ENCODE data around the gene PLXNA4. TPM values are rescaled to one million over a fixed set of nuclear protein-coding genes. Genes with fewer than 3 reads are reported as not detected.
A peak's percentile ranks its signal among the peaks of the same experiment; 100 is the strongest.

Gene PLXNA4
- total and polyA plus RNA-seq, 2 experiments from 2014 or later: 1.9 to 4.8 TPM

- TF ChIP-seq EZH2phosphoT487 (IDR thresholded peaks at IDR 0.05; ENCODE audit: low read depth, severe bottlenecking, unreplicated experiment) (no peak), CTCF (IDR thresholded peaks at IDR 0.05; ENCODE audit: poor library complexity) (no peak), EZH2 (IDR thresholded peaks at IDR 0.05; ENCODE audit: borderline replicate concordance) (no peak)
- H3K36me3 ChIP-seq (replicated peaks; ENCODE audit: insufficient read depth, low read depth): no peaks in the 10 kb centered on the region
- H3K9me3 ChIP-seq (ENCODE audit: low read depth): no peaks in the 10 kb centered on the region
- no peak overlapping the region for H3K27ac ChIP-seq
- DNase-seq (ENCODE audit: low spot score): peak; percentile 22
- no peak overlapping the region for H2AFZ ChIP-seq
- no peak overlapping the region for H3K4me3 ChIP-seq
- WGBS (ENCODE audit: low lambda C conversion rate, missing lambda C conversion rate): 44% methylated on average over 7 of the region's 7 CpGs
- H3K27me3 ChIP-seq: no peaks in the 10 kb centered on the region
- no peaks in the 10 kb centered on the region for H3K79me2 ChIP-seq
- no peaks in the 10 kb centered on the region for H3K9me2 ChIP-seq (replicated peaks; ENCODE audit: insufficient read depth)
- peaks cover 6% of the 10 kb centered on the region for H3K4me1 ChIP-seq (ENCODE audit: insufficient read depth)
- H4K20me1 ChIP-seq (ENCODE audit: insufficient read depth, poor library complexity, severe bottlenecking): no peaks in the 10 kb centered on the region
- H3K4me2 ChIP-seq: peak overlapping the region; percentile 17
Measured at GRCh38 chr7:132410385-132410784, 165.9 kb downstream of the PLXNA4 start.

- no peak overlapping the region for H3K27ac ChIP-seq
Measured at GRCh38 chr7:132407764-132408163, 168.5 kb downstream of the PLXNA4 start.

GRCh38 chr7:132406039-132406438, 170.2 kb downstream of the PLXNA4 start:
- Histone ChIP-seq H3K27me3 (no peaks in the 10 kb centered on the region), H3K4me3 (no peak overlapping the region), H3K9me3 (ENCODE audit: low read depth) (no peaks in the 10 kb centered on the region), H3K79me2 (no peaks in the 10 kb centered on the region), H3K4me2 (no peak overlapping the region), H4K20me1 (ENCODE audit: insufficient read depth, poor library complexity, severe bottlenecking) (no peaks in the 10 kb centered on the region), H3K9me2 (replicated peaks; ENCODE audit: insufficient read depth) (no peaks in the 10 kb centered on the region), H2AFZ (no peak overlapping the region), H3K36me3 (replicated peaks; ENCODE audit: insufficient read depth, low read depth) (no peaks in the 10 kb centered on the region), H3K4me1 (ENCODE audit: insufficient read depth) (peaks cover 9% of the 10 kb centered on the region), H3K27ac (no peak overlapping the region)
- TF ChIP-seq CTCF (IDR thresholded peaks at IDR 0.05; ENCODE audit: poor library complexity): no peak
- TF ChIP-seq EZH2phosphoT487 (IDR thresholded peaks at IDR 0.05; ENCODE audit: low read depth, severe bottlenecking, unreplicated experiment): no peak
- DNase-seq (ENCODE audit: low spot score): no peak
- 91% methylated on average over 4 of the region's 4 CpGs for WGBS (ENCODE audit: low lambda C conversion rate, missing lambda C conversion rate)

More at GRCh38 chr7:132407764-132408163, 168.5 kb downstream of the PLXNA4 start:
- TF ChIP-seq EZH2phosphoT487 (IDR thresholded peaks at IDR 0.05; ENCODE audit: low read depth, severe bottlenecking, unreplicated experiment) (no peak), CTCF (IDR thresholded peaks at IDR 0.05; ENCODE audit: poor library complexity) (no peak), EZH2 (IDR thresholded peaks at IDR 0.05; ENCODE audit: borderline replicate concordance) (no peak)
- H3K36me3 ChIP-seq (replicated peaks; ENCODE audit: insufficient read depth, low read depth): no peaks in the 10 kb centered on the region
- no peak overlapping the region for H3K4me2 ChIP-seq
- no peaks in the 10 kb centered on the region for H3K9me3 ChIP-seq (ENCODE audit: low read depth)
- H3K4me3 ChIP-seq: no peak overlapping the region
- no peaks in the 10 kb centered on the region for H3K79me2 ChIP-seq
- no peak overlapping the region for H2AFZ ChIP-seq
- 72% methylated on average over 2 of the region's 2 CpGs for WGBS (ENCODE audit: low lambda C conversion rate, missing lambda C conversion rate)
- no peaks in the 10 kb centered on the region for H4K20me1 ChIP-seq (ENCODE audit: insufficient read depth, poor library complexity, severe bottlenecking)
- no peaks in the 10 kb centered on the region for H3K27me3 ChIP-seq
- DNase-seq (ENCODE audit: low spot score): no peak
- H3K4me1 ChIP-seq (ENCODE audit: insufficient read depth): peaks cover 6% of the 10 kb centered on the region
- H3K9me2 ChIP-seq (replicated peaks; ENCODE audit: insufficient read depth): no peaks in the 10 kb centered on the region

- DNase-seq (ENCODE audit: low spot score): no peak
- H3K36me3 ChIP-seq (replicated peaks; ENCODE audit: insufficient read depth, low read depth): no peaks in the 10 kb centered on the region
- H2AFZ ChIP-seq: no peak overlapping the region
- no peaks in the 10 kb centered on the region for H3K79me2 ChIP-seq
- H3K4me2 ChIP-seq: no peak overlapping the region
- no peaks in the 10 kb centered on the region for H3K9me2 ChIP-seq (replicated peaks; ENCODE audit: insufficient read depth)
- peaks cover 10% of the 10 kb centered on the region for H3K4me1 ChIP-seq (ENCODE audit: insufficient read depth)
- WGBS (ENCODE audit: low lambda C conversion rate, missing lambda C conversion rate): 95% methylated on average over 3 of the region's 3 CpGs
- H3K27me3 ChIP-seq: no peaks in the 10 kb centered on the region
- H4K20me1 ChIP-seq (ENCODE audit: insufficient read depth, poor library complexity, severe bottlenecking): no peaks in the 10 kb centered on the region
- no peak for TF ChIP-seq EZH2 (IDR thresholded peaks at IDR 0.05; ENCODE audit: borderline replicate concordance)
- TF ChIP-seq EZH2phosphoT487 (IDR thresholded peaks at IDR 0.05; ENCODE audit: low read depth, severe bottlenecking, unreplicated experiment): no peak
- no peak for TF ChIP-seq CTCF (IDR thresholded peaks at IDR 0.05; ENCODE audit: poor library complexity)
- H3K4me3 ChIP-seq: no peak overlapping the region
- no peaks in the 10 kb centered on the region for H3K9me3 ChIP-seq (ENCODE audit: low read depth)
- no peak overlapping the region for H3K27ac ChIP-seq
Measured at GRCh38 chr7:132404261-132404660, 172.0 kb downstream of the PLXNA4 start.

Measured in hepatocyte (in vitro differentiated cells).